C4-2B (cell line): ENCODE measurements around the gene PNPLA6.

Experiments
- CTCF ChIP-seq: fragments of 450-650 bp; conservative IDR thresholded peaks from 2 replicates; pipeline ENCODE4 v1.5.1; 2017; ENCODE audit warnings: mild to moderate bottlenecking
- ZFX ChIP-seq: fragments of 450-650 bp; IDR thresholded peaks from 2 replicates; pipeline ENCODE4 v1.6.1; 2017

GRCh38 chr19:7554565-7554964 is 19.0 kb downstream of the PNPLA6 start:
- TF ChIP-seq CTCF (no peak), ZFX (no peak)
